Hepatocyte (in vitro differentiated cells): ENCODE measurements around the gene TRPM3. TPM values are rescaled to one million over a fixed set of nuclear protein-coding genes. Genes with fewer than 3 reads are reported as not detected.
A peak's percentile ranks its signal among the peaks of the same experiment; 100 is the strongest.

Source experiments
- DNase-seq: peaks from one replicate; pipeline ENCODE4 v3.0.0-alpha.2; 2016; ENCODE audit warnings: low spot score
- H2AFZ ChIP-seq: fragments of 200-600 bp; sonication (generic); 2 replicates; pipeline ENCODE4 v1.6.0; 2016; ENCODE audit warnings: antibody characterized with exemption, mild to moderate bottlenecking
- H3K27ac ChIP-seq: fragments of 200-600 bp; sonication (generic); 2 replicates; pipeline ENCODE4 v1.5.1; 2016; ENCODE audit warnings: mild to moderate bottlenecking
- H3K27me3 ChIP-seq: fragments of 200-600 bp; sonication (generic); 2 replicates; pipeline ENCODE4 v1.6.1; 2016
- H3K36me3 ChIP-seq: fragments of 200-600 bp; sonication (generic); replicated peaks from 2 replicates; pipeline ENCODE4 v1.5.1; 2016; ENCODE audit warnings: low read depth; ENCODE audit not compliant: insufficient read depth
- H3K4me1 ChIP-seq: fragments of 200-600 bp; sonication (generic); 2 replicates; pipeline ENCODE4 v1.5.1; 2016; ENCODE audit warnings: mild to moderate bottlenecking, moderate library complexity; ENCODE audit not compliant: insufficient read depth
- H3K4me2 ChIP-seq: fragments of 200-600 bp; sonication (generic); 2 replicates; pipeline ENCODE4 v1.6.0; 2016
- H3K4me3 ChIP-seq: fragments of 200-600 bp; sonication (generic); 2 replicates; pipeline ENCODE4 v1.5.1; 2016; ENCODE audit warnings: mild to moderate bottlenecking
- H3K79me2 ChIP-seq: fragments of 200-600 bp; sonication (generic); 2 replicates; pipeline ENCODE4 v1.6.0; 2017; ENCODE audit warnings: mild to moderate bottlenecking
- H3K9me2 ChIP-seq: fragments of 200-600 bp; sonication (generic); replicated peaks from 2 replicates; pipeline ENCODE4 v1.6.0; 2017; ENCODE audit warnings: mild to moderate bottlenecking; ENCODE audit not compliant: insufficient read depth
- H3K9me3 ChIP-seq: fragments of 200-600 bp; sonication (generic); 2 replicates; pipeline ENCODE4 v1.5.1; 2016; ENCODE audit warnings: low read depth, mild to moderate bottlenecking
- H4K20me1 ChIP-seq: fragments of 200-600 bp; sonication (generic); 2 replicates; pipeline ENCODE4 v1.6.0; 2016; ENCODE audit warnings: mild to moderate bottlenecking; ENCODE audit not compliant: insufficient read depth, poor library complexity, severe bottlenecking
- CTCF ChIP-seq: fragments of 200-600 bp; sonication (generic); IDR thresholded peaks from 2 replicates; pipeline ENCODE4 v1.5.1; 2016; ENCODE audit warnings: antibody characterized with exemption, mild to moderate bottlenecking; ENCODE audit not compliant: poor library complexity
- EZH2 ChIP-seq: fragments of 200-600 bp; sonication (generic); IDR thresholded peaks from 2 replicates; pipeline ENCODE4 v1.6.1; 2016; ENCODE audit warnings: antibody characterized with exemption, mild to moderate bottlenecking, borderline replicate concordance
- EZH2phosphoT487 ChIP-seq: fragments of 200-600 bp; sonication (generic); IDR thresholded peaks from one replicate; pipeline ENCODE4 v1.6.1; 2018; ENCODE audit warnings: antibody characterized with exemption, mild to moderate bottlenecking, low read depth, moderate library complexity; ENCODE audit not compliant: unreplicated experiment, severe bottlenecking
- WGBS: methylation state at CpG from one replicate; pipeline ENCODE4 v1.1.6; 2016; ENCODE audit warnings: low lambda C conversion rate; ENCODE audit errors: missing lambda C conversion rate; 5-methylcytosine and 5-hydroxymethylcytosine counted together
- polyA plus RNA-seq: library from polyadenylated mRNA; unstranded; fragments of >200 nt; fragmentation: Nextera tagmentation; extraction: Ambion mirVana; gene quantifications from 2 replicates; pipeline ENCODE4 v1.2.1, GENCODE V29; 2016
- total RNA-seq: library from RNA; depleted of rRNA; stranded (reverse); fragments of >200 nt; gene quantifications from 2 replicates; pipeline ENCODE4 v1.2.3, GENCODE V29; 2014

Gene TRPM3
- total and polyA plus RNA-seq, 2 experiments from 2014 or later, result 0.60 to 0.68 TPM

DNA sequence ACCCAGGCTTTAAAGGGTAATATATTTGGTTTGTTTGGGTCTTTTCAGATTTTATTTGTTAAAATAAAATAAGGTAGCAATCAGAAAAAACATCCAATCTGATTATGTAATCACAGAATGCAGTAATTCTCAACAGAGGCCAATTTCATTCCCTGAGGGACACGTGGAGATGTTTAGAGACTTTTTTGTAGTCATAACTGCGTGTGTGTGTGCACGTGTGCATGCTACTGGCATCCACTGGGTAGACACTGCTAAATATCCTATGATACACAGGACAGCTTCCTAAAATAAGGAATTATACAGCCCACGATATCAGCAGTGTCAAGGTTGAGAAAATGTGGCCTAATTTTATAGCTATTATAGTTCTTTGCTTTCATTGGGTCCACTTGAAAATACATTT is 526.2 kb downstream of the TRPM3 start:
- H3K4me2 ChIP-seq, result no peak overlapping the region
- no peak for TF ChIP-seq EZH2phosphoT487
- TF ChIP-seq CTCF, result no peak
- TF ChIP-seq EZH2, result no peak
- no peaks in the 10 kb centered on the region for H4K20me1 ChIP-seq
- peaks cover 4% of the 10 kb centered on the region for H3K4me1 ChIP-seq
- no peak for DNase-seq
- H3K4me3 ChIP-seq, result no peak overlapping the region
- H3K9me2 ChIP-seq, result no peaks in the 10 kb centered on the region
- no peaks in the 10 kb centered on the region for H3K36me3 ChIP-seq
- no peak overlapping the region for H2AFZ ChIP-seq
- H3K9me3 ChIP-seq, result no peaks in the 10 kb centered on the region
- no peaks in the 10 kb centered on the region for H3K79me2 ChIP-seq
- H3K27me3 ChIP-seq, result no peaks in the 10 kb centered on the region
- WGBS, result 75% methylated on average over 4 of the region's 4 CpGs
- H3K27ac ChIP-seq, result no peak overlapping the region

DNA sequence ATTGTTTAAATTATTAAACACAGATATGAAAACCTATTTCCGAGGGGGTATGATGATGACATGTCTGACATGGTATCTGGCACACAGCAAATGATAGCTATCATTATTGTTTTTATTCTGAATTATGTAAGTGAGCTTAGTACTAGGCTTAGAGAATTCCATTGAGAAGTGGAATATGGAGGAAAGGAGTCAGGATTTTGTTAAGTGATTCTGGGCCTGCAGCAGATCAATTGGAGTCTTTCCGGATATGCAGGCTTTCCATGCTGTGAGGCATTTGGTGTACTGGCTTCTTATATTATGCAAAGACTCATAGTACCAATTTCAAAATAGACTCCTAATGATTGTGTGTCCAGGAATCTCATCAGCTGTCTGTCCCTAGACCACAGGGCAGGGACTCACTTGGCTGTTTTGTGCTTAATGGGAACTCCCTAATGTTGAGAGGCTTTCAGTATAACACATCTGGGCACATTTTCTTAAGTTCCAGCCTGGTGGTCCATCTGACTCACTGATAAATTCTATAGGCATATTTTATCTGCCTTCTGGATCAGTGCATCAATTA is 527.0 kb downstream of the TRPM3 start:
- Histone ChIP-seq H3K4me2 (no peak overlapping the region), H3K4me3 (no peak overlapping the region), H3K36me3 (no peaks in the 10 kb centered on the region), H4K20me1 (no peaks in the 10 kb centered on the region), H3K9me2 (no peaks in the 10 kb centered on the region), H3K27ac (no peak overlapping the region), H3K9me3 (no peaks in the 10 kb centered on the region), H2AFZ (no peak overlapping the region), H3K4me1 (peaks cover 4% of the 10 kb centered on the region), H3K27me3 (no peaks in the 10 kb centered on the region), H3K79me2 (no peaks in the 10 kb centered on the region)
- TF ChIP-seq CTCF (no peak), EZH2 (no peak), EZH2phosphoT487 (no peak)
- 82% methylated on average over 2 of the region's 2 CpGs for WGBS
- no peak for DNase-seq

GRCh38 chr9:70593241-70593640 is 528.2 kb downstream of the TRPM3 start:
- TF ChIP-seq CTCF (no peak), EZH2phosphoT487 (no peak), EZH2 (no peak)
- Histone ChIP-seq H3K27ac (no peak overlapping the region), H2AFZ (no peak overlapping the region), H3K9me3 (no peaks in the 10 kb centered on the region), H3K36me3 (no peaks in the 10 kb centered on the region), H3K27me3 (no peaks in the 10 kb centered on the region), H3K4me3 (no peak overlapping the region), H3K9me2 (no peaks in the 10 kb centered on the region), H3K4me2 (no peak overlapping the region), H3K79me2 (no peaks in the 10 kb centered on the region), H4K20me1 (no peaks in the 10 kb centered on the region), H3K4me1 (peaks cover 17% of the 10 kb centered on the region)
- no peak for DNase-seq

- peaks cover 27% of the 10 kb centered on the region for H3K4me1 ChIP-seq
- WGBS, result 67% methylated on average over 3 of the region's 3 CpGs
- no peaks in the 10 kb centered on the region for H3K79me2 ChIP-seq
- no peak overlapping the region for H3K4me2 ChIP-seq
- H3K4me3 ChIP-seq, result no peak overlapping the region
- H3K9me2 ChIP-seq, result no peaks in the 10 kb centered on the region
- no peaks in the 10 kb centered on the region for H3K36me3 ChIP-seq
- no peak overlapping the region for H2AFZ ChIP-seq
- DNase-seq, result no peak
- H4K20me1 ChIP-seq, result no peaks in the 10 kb centered on the region
- no peak for TF ChIP-seq EZH2phosphoT487
- TF ChIP-seq CTCF, result no peak
- TF ChIP-seq EZH2, result no peak
- H3K27me3 ChIP-seq, result no peaks in the 10 kb centered on the region
- H3K9me3 ChIP-seq, result no peaks in the 10 kb centered on the region
- H3K27ac ChIP-seq, result peak overlapping the region; percentile 84
Observed at GRCh38 chr9:70590315-70590677, 531.1 kb downstream of the TRPM3 start.
